Ishikawa (cell line): Measurements from ENCODE around the gene PHF1.

Source experiments
- CEBPB ChIP-seq: IDR thresholded peaks from 2 replicates; pipeline ENCODE4 v1.6.1; 2012
- CREB1 ChIP-seq: IDR thresholded peaks from 2 replicates; pipeline ENCODE4 v1.6.1; 2012; ENCODE audit warnings: low read depth
- EGR1 ChIP-seq: IDR thresholded peaks from 2 replicates; pipeline ENCODE4 v1.6.1; 2012
- EP300 ChIP-seq: IDR thresholded peaks from 2 replicates; pipeline ENCODE4 v1.6.1; 2012; ENCODE audit warnings: borderline replicate concordance
- FOXM1 ChIP-seq: IDR thresholded peaks from 2 replicates; pipeline ENCODE4 v1.6.1; 2012; ENCODE audit warnings: low read depth, borderline replicate concordance
- NFIC ChIP-seq: IDR thresholded peaks from 2 replicates; pipeline ENCODE4 v1.6.1; 2012
- RAD21 ChIP-seq: IDR thresholded peaks from 2 replicates; pipeline ENCODE4 v1.6.1; 2012; ENCODE audit warnings: low read depth
- TAF1 ChIP-seq: IDR thresholded peaks from 2 replicates; pipeline ENCODE4 v1.6.1; 2012; ENCODE audit warnings: low read depth, mild to moderate bottlenecking
- TCF12 ChIP-seq: IDR thresholded peaks from 2 replicates; pipeline ENCODE4 v1.6.1; 2012; ENCODE audit warnings: low read depth
- TEAD4 ChIP-seq: IDR thresholded peaks from 2 replicates; pipeline ENCODE4 v1.6.1; 2012
- YY1 ChIP-seq: IDR thresholded peaks from 2 replicates; pipeline ENCODE4 v1.6.1; 2012; ENCODE audit warnings: low read depth
- ZBTB7A ChIP-seq: IDR thresholded peaks from 2 replicates; pipeline ENCODE4 v1.6.1; 2012; ENCODE audit warnings: low read depth
- TF ChIP-seq, protein P1 (sequence below): IDR thresholded peaks from 2 replicates; pipeline ENCODE4 v1.6.1; 2012; ENCODE audit warnings: low read depth, mild to moderate bottlenecking
- TF ChIP-seq, protein P2 (sequence below): IDR thresholded peaks from 2 replicates; pipeline ENCODE4 v1.6.1; 2012
- TF ChIP-seq, protein P3 (sequence below): IDR thresholded peaks from 2 replicates; pipeline ENCODE4 v1.6.1; 2012

The PHF1 gene

DNA sequence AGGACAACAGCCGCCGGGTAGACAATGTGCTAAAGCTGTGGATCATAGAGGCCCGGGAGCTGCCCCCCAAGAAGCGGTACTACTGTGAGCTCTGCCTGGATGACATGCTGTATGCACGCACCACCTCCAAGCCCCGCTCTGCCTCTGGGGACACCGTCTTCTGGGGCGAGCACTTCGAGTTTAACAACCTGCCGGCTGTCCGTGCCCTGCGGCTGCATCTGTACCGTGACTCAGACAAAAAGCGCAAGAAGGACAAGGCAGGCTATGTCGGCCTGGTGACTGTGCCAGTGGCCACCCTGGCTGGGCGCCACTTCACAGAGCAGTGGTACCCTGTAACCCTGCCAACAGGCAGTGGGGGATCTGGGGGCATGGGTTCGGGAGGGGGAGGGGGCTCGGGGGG lies 26.9 kb downstream of the PHF1 start:
- TF ChIP-seq TEAD4, result no peak
- TF ChIP-seq RAD21, result no peak
- no peak for TF ChIP-seq TAF1
- TF ChIP-seq, protein P1, sequence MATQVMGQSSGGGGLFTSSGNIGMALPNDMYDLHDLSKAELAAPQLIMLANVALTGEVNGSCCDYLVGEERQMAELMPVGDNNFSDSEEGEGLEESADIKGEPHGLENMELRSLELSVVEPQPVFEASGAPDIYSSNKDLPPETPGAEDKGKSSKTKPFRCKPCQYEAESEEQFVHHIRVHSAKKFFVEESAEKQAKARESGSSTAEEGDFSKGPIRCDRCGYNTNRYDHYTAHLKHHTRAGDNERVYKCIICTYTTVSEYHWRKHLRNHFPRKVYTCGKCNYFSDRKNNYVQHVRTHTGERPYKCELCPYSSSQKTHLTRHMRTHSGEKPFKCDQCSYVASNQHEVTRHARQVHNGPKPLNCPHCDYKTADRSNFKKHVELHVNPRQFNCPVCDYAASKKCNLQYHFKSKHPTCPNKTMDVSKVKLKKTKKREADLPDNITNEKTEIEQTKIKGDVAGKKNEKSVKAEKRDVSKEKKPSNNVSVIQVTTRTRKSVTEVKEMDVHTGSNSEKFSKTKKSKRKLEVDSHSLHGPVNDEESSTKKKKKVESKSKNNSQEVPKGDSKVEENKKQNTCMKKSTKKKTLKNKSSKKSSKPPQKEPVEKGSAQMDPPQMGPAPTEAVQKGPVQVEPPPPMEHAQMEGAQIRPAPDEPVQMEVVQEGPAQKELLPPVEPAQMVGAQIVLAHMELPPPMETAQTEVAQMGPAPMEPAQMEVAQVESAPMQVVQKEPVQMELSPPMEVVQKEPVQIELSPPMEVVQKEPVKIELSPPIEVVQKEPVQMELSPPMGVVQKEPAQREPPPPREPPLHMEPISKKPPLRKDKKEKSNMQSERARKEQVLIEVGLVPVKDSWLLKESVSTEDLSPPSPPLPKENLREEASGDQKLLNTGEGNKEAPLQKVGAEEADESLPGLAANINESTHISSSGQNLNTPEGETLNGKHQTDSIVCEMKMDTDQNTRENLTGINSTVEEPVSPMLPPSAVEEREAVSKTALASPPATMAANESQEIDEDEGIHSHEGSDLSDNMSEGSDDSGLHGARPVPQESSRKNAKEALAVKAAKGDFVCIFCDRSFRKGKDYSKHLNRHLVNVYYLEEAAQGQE, result no peak
- no peak for TF ChIP-seq CEBPB
- no peak for TF ChIP-seq NFIC
- TF ChIP-seq CREB1, result no peak
- TF ChIP-seq ZBTB7A, result no peak
- no peak for TF ChIP-seq FOXM1
- no peak for TF ChIP-seq YY1
- TF ChIP-seq TCF12, result no peak
- no peak for TF ChIP-seq EP300
- no peak for TF ChIP-seq EGR1
- TF ChIP-seq, protein P2, sequence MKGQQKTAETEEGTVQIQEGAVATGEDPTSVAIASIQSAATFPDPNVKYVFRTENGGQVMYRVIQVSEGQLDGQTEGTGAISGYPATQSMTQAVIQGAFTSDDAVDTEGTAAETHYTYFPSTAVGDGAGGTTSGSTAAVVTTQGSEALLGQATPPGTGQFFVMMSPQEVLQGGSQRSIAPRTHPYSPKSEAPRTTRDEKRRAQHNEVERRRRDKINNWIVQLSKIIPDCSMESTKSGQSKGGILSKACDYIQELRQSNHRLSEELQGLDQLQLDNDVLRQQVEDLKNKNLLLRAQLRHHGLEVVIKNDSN, result no peak
- TF ChIP-seq, protein P3, sequence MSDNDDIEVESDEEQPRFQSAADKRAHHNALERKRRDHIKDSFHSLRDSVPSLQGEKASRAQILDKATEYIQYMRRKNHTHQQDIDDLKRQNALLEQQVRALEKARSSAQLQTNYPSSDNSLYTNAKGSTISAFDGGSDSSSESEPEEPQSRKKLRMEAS, result no peak

DNA sequence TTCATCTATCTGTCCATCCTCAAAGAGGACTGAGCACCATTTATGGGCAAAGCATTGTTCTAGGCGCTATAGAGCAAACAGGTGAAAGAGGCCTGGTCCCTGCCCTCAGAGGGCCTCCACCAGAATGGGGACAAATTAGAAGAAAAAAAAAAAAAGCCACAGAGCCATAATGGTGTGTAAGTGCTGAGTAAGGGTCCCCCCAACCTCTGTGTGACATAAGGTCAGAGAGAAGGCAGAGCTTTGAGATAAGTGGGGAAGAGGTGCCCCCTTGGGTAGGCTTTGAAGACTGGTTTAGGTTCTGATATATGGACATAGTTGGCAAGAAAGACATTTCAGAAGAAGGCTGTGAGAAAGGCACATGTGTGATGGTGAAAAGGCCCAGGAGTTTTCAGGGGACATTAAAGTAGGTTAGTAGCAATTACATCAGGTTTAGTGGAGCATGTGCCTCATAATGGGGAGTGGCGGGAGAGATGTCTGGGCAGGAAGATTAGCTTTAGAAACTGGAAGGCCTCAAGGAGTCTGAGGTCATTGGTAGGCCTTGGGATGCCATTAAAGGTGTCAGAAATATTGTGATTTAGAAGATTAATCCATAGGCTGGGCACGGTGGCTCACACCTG lies 28.3 kb downstream of the PHF1 start:
- TF ChIP-seq EP300 (no peak), CEBPB (no peak), TAF1 (no peak), TEAD4 (no peak), RAD21 (no peak), FOXM1 (no peak), NFIC (no peak), ZBTB7A (no peak), EGR1 (no peak), TCF12 (no peak), CREB1 (no peak), YY1 (no peak)
- TF ChIP-seq, protein P2, result no peak
- TF ChIP-seq, protein P1, result no peak
- TF ChIP-seq, protein P3, result no peak

DNA sequence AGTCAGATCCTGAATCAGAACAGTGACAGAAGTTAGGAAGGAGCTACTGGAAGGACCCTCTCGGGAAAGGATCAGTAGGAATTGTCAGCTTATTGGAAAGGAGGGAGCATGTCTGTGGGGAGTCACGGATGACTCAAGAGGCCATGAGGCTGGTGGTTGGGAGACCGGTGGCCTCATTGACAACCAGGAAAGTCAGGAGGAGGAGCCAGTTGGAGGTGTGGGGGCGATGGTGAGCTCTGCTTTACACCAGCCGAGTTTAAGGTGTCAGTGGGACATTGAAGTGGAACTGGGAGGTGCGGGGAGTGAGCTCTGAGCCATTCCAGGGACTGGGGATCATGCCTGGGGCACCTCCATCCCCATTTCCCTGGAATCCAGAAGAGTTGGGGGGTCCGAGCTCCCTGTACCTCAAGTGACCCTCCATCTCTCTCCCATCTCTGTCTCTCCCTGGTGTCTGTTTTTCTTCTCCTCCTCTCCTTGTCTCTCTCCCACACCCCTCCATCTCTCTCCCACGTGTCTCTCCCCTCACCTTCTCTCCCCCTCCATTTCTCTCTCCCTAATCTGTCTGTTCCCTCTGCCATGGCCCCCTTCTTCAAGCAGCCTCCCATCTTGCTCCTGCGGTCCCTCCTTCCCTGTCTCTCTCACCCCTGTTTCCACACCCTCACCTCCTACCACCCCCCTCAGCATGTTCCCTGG lies 29.3 kb downstream of the PHF1 start:
- TF ChIP-seq, protein P3, result no peak
- TF ChIP-seq YY1 (no peak), RAD21 (no peak), ZBTB7A (no peak), EGR1 (no peak), TAF1 (no peak), NFIC (no peak), EP300 (no peak), FOXM1 (no peak), TCF12 (no peak), CREB1 (no peak), TEAD4 (no peak), CEBPB (no peak)
- TF ChIP-seq, protein P1, result no peak
- TF ChIP-seq, protein P2, result no peak
